ENCODE results near the gene CPT1B. TPM values are rescaled to one million over a fixed set of nuclear protein-coding genes. Genes with fewer than 3 reads are reported as not detected.

CPT1B gene
- total and polyA plus RNA-seq, 7 donors, result 1.4 to 22.6 (median 5.0) TPM

- WGBS, 2 donors, result 69 to 79% methylated on average over 10 of the region's 10 CpGs
- H3K4me3 ChIP-seq, result no peak within 1 kb of the TSS
- peaks cover 25 to 74% (median 67%) of the 10 kb centered on the region in 3 donors for H3K27me3 ChIP-seq
- no peak within 1 kb of the TSS for H3K27ac ChIP-seq
- no peak for DNase-seq
- no peak for TF ChIP-seq POLR2AphosphoS5 (IDR thresholded peaks at IDR 0.05)
- TF ChIP-seq EP300 (IDR thresholded peaks at IDR 0.05), result no peak
- no peak for TF ChIP-seq POLR2A (IDR thresholded peaks at IDR 0.05)
- TF ChIP-seq, protein P1, sequence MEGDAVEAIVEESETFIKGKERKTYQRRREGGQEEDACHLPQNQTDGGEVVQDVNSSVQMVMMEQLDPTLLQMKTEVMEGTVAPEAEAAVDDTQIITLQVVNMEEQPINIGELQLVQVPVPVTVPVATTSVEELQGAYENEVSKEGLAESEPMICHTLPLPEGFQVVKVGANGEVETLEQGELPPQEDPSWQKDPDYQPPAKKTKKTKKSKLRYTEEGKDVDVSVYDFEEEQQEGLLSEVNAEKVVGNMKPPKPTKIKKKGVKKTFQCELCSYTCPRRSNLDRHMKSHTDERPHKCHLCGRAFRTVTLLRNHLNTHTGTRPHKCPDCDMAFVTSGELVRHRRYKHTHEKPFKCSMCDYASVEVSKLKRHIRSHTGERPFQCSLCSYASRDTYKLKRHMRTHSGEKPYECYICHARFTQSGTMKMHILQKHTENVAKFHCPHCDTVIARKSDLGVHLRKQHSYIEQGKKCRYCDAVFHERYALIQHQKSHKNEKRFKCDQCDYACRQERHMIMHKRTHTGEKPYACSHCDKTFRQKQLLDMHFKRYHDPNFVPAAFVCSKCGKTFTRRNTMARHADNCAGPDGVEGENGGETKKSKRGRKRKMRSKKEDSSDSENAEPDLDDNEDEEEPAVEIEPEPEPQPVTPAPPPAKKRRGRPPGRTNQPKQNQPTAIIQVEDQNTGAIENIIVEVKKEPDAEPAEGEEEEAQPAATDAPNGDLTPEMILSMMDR (IDR thresholded peaks at IDR 0.05), result no peak
- no peaks in the 10 kb centered on the region for H3K9me3 ChIP-seq
- no peaks in the 10 kb centered on the region for H3K36me3 ChIP-seq
- intact Hi-C loops (cut with DNase I), result no loop called here
- peaks cover 0 to 30% (median 23%) of the 10 kb centered on the region in 4 donors for H3K4me1 ChIP-seq
Observed at GRCh38 chr22:50545522-50546325, 32.5 kb downstream of the CPT1B start, which contains the start of gene KLHDC7B. Gene KLHDC7B, plus strand, starts transcription at chr22:50545899. Its CDS starts 345 bp downstream, at chr22:50546244.

GRCh38 chr22:50544746-50545253 lies 33.4 kb downstream of the CPT1B start:
- no peak for TF ChIP-seq POLR2A (IDR thresholded peaks at IDR 0.05)
- TF ChIP-seq POLR2AphosphoS5 (IDR thresholded peaks at IDR 0.05), result no peak
- TF ChIP-seq, protein P1 (IDR thresholded peaks at IDR 0.05), result no peak
- TF ChIP-seq EP300 (IDR thresholded peaks at IDR 0.05), result no peak
- peak overlapping the region in 1 of 4 donors; percentile 34 for H3K27ac ChIP-seq

GRCh38 chr22:50544078-50544745 lies 34.0 kb downstream of the CPT1B start:
- peaks cover 0 to 31% (median 23%) of the 10 kb centered on the region in 4 donors for H3K4me1 ChIP-seq
- TF ChIP-seq, protein P1 (IDR thresholded peaks at IDR 0.05), result peak in 2 of 4 experiments; percentile 22 to 38
- TF ChIP-seq POLR2A (IDR thresholded peaks at IDR 0.05), result no peak
- intact Hi-C loops (cut with DNase I), result loop anchor here (5.0 kb wide), 1 partner anchor 78 kb away; no protein-coding TSS in a partner anchor
- H3K27ac ChIP-seq, result peak overlapping the region in 2 of 4 donors; percentile 22 to 34
- peaks cover 21 to 61% (median 60%) of the 10 kb centered on the region in 3 donors for H3K27me3 ChIP-seq
- DNase-seq, result peak; percentile 81
- peak overlapping the region in 3 of 4 donors; percentile 14 to 33 (median 30) for H3K4me3 ChIP-seq
- no peaks in the 10 kb centered on the region for H3K9me3 ChIP-seq
- 2 to 5% methylated on average over 52 of the region's 52 CpGs for WGBS, 2 donors
- no peaks in the 10 kb centered on the region for H3K36me3 ChIP-seq

More at GRCh38 chr22:50544746-50545253, 33.4 kb downstream of the CPT1B start:
- no peaks in the 10 kb centered on the region for H3K36me3 ChIP-seq
- H3K4me3 ChIP-seq, result no peak overlapping the region
- intact Hi-C loops (cut with DNase I), result loop anchor here (5.0 kb wide), 1 partner anchor 78 kb away; no protein-coding TSS in a partner anchor
- WGBS, 2 donors, result 23 to 42% methylated on average over 5 of the region's 5 CpGs
- H3K4me1 ChIP-seq, result peaks cover 0 to 30% (median 23%) of the 10 kb centered on the region in 4 donors
- no peak for DNase-seq
- H3K27me3 ChIP-seq, result peaks cover 25 to 66% (median 65%) of the 10 kb centered on the region in 3 donors
- no peaks in the 10 kb centered on the region for H3K9me3 ChIP-seq

DNA sequence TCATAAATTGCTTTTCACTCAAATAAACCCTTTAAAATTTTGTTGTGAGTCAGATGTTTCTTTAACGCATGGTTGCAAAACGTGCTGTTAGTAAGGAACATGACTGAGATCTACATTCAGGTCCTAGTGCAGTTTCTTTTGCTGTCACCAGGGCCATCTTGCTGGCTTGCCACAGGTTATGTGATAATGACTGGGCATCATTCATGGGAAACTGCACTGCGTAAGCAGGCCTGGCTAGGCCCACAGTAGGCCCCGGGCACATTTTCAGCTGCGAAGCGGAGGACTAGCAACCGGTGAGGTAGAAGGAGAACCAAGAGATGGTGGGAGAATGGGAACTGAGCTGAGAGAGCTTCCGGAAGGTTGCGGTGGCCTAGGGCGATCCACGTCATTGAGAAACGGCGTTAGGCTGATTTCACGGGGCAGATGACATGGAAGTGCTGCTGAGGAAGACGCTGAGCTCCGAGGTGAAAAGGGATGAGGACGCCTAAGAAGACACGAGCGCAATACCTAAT lies 35.8 kb downstream of the CPT1B start:
- intact Hi-C loops (cut with DNase I), result loop anchor here (5.0 kb wide), 1 partner anchor 80 kb away; no protein-coding TSS in a partner anchor
- no peak for DNase-seq
- Histone ChIP-seq H3K4me1 (peaks cover 0 to 26% (median 12%) of the 10 kb centered on the region in 4 donors), H3K4me3 (no peak overlapping the region), H3K27me3 (peaks cover 11 to 60% (median 43%) of the 10 kb centered on the region in 3 donors), H3K9me3 (no peaks in the 10 kb centered on the region), H3K27ac (peak overlapping the region in 2 of 4 donors; percentile 15 to 20), H3K36me3 (no peaks in the 10 kb centered on the region)
- 89 to 92% methylated on average over 19 of the region's 19 CpGs for WGBS, 2 donors
- no peak for TF ChIP-seq EP300 (IDR thresholded peaks at IDR 0.05)
- TF ChIP-seq POLR2AphosphoS5 (IDR thresholded peaks at IDR 0.05), result peak in 2 of 4 donors; percentile 6 to 22

Measured in sigmoid colon (tissue), 7 donors.